H1 (cell line): ENCODE measurements around the gene KIF1C. TPM values are rescaled to one million over a fixed set of nuclear protein-coding genes. Genes with fewer than 3 reads are reported as not detected.

ENCODE experiments used
- CTCF ChIA-PET: fragments of 300-600 bp; sonication (Branson Sonifier 250); formaldehyde crosslinking; loops from one replicate; lab custom pipeline; 2021; ENCODE audit not compliant: partially characterized antibody; lab: Charles Lee
- POLR2A ChIA-PET: fragments of 300-600 bp; sonication (Branson Sonifier 250); formaldehyde crosslinking; loops from one replicate; lab custom pipeline; 2021; ENCODE audit warnings: inconsistent platforms; ENCODE audit not compliant: partially characterized antibody; lab: Charles Lee
- DNase-seq, 2 experiments: peaks; one replicate each; pipeline versions ENCODE4 v3.0.0 to v3.0.0-alpha.2; 2010 to 2022; ENCODE audit warnings: low spot score in 2 of 2, low read depth in 1 of 2, mixed read lengths in 1 of 2
- FAIRE-seq: peaks from 2 replicates; lab custom pipeline; 2011; peaks lifted over from hg19 to GRCh38; lab: Jason Lieb, UNC
- H2AFZ ChIP-seq: 2 replicates; pipeline ENCODE4 v1.8.1; 2012; ENCODE audit warnings: low read length, inconsistent platforms
- H2AK5ac ChIP-seq: 2 replicates; pipeline ENCODE4 v1.6.1; 2013; ENCODE audit warnings: low read depth, low read length
- H2BK120ac ChIP-seq: replicated peaks from 2 replicates; pipeline ENCODE3; 2013; ENCODE audit warnings: low read depth, low read length, inconsistent platforms
- H2BK12ac ChIP-seq: 2 replicates; pipeline ENCODE4 v1.6.1; 2013; ENCODE audit warnings: low read depth, low read length
- H2BK15ac ChIP-seq: 2 replicates; pipeline ENCODE4 v1.6.1; 2013; ENCODE audit warnings: low read length
- H2BK20ac ChIP-seq: 2 replicates; pipeline ENCODE4 v1.6.1; 2013; ENCODE audit warnings: low read length
- H2BK5ac ChIP-seq: 2 replicates; pipeline ENCODE4 v1.6.1; 2013; ENCODE audit warnings: low read depth, low read length
- H3K14ac ChIP-seq: 2 replicates; pipeline ENCODE4 v1.6.1; 2013; ENCODE audit warnings: inconsistent platforms; ENCODE audit not compliant: insufficient read length
- H3K18ac ChIP-seq: 2 replicates; pipeline ENCODE4 v1.6.1; 2013; ENCODE audit warnings: low read length; ENCODE audit errors: extremely low read depth
- H3K23ac ChIP-seq: 2 replicates; pipeline ENCODE4 v1.6.1; 2013; ENCODE audit warnings: inconsistent platforms; ENCODE audit not compliant: insufficient read length
- H3K23me2 ChIP-seq: 2 replicates; pipeline ENCODE4 v1.6.1; 2013; ENCODE audit warnings: low read depth, low read length
- H3K27ac ChIP-seq: 2 replicates; pipeline ENCODE4 v1.6.1; 2011; ENCODE audit warnings: low read depth, low read length, inconsistent platforms
- H3K27me3 ChIP-seq, 4 experiments: replicated peaks in 1 of 4; 1 replicate in 1 of 4; 2 replicates in 3 of 4; pipeline versions ENCODE4 v1.6.1 to v1.8.1; 2011 to 2013; ENCODE audit warnings: low read length in 3 of 4, mild to moderate bottlenecking in 3 of 4, inconsistent platforms in 2 of 4, mixed read lengths in 2 of 4, moderate library complexity in 1 of 4; ENCODE audit not compliant: control insufficient read depth in 3 of 4, insufficient read depth in 3 of 4; ENCODE audit errors: extremely low read depth in 1 of 4
- H3K36me3 ChIP-seq, 4 experiments: 2 replicates each; pipeline versions ENCODE4 v1.6.1 to v1.8.1; 2011 to 2013; ENCODE audit warnings: mild to moderate bottlenecking in 4 of 4, low read length in 3 of 4, moderate library complexity in 2 of 4, control low read depth in 1 of 4, inconsistent platforms in 1 of 4; ENCODE audit not compliant: insufficient read depth in 4 of 4, control insufficient read depth in 2 of 4
- H3K4ac ChIP-seq: replicated peaks from 2 replicates; pipeline ENCODE3; 2013; ENCODE audit warnings: low read length, low read depth, mixed read lengths, inconsistent platforms; ENCODE audit not compliant: insufficient read length
- H3K4me1 ChIP-seq, 4 experiments: replicated peaks in 1 of 4; 1 replicate in 1 of 4; 2 replicates in 3 of 4; pipeline versions ENCODE4 v1.6.1 to v1.8.1; 2011 to 2013; ENCODE audit warnings: low read length in 3 of 4, inconsistent platforms in 2 of 4, mixed read lengths in 1 of 4; ENCODE audit not compliant: insufficient read depth in 4 of 4, control insufficient read depth in 3 of 4
- H3K4me2 ChIP-seq, 2 experiments: 2 replicates each; pipeline versions ENCODE4 v1.6.1 to v1.8.1; 2011 to 2013; ENCODE audit warnings: low read depth in 2 of 2, low read length in 2 of 2, control low read depth in 1 of 2, inconsistent platforms in 1 of 2, mild to moderate bottlenecking in 1 of 2; ENCODE audit not compliant: insufficient read depth in 1 of 2
- H3K4me3 ChIP-seq, 4 experiments: fragments of 200-600, 300-600 bp in 1 of 4; sonication (generic), shearing (Covaris generic), sonication (Bioruptor Twin) in 1 of 4; 2 replicates each; pipeline versions ENCODE4 v1.5.1 to v1.8.1; 2011 to 2016; ENCODE audit warnings: low read length in 4 of 4, low read depth in 3 of 4, control low read depth in 2 of 4, inconsistent platforms in 2 of 4, mild to moderate bottlenecking in 2 of 4, mixed read lengths in 1 of 4, moderate library complexity in 1 of 4; ENCODE audit not compliant: insufficient read depth in 2 of 4; ENCODE audit errors: extremely low read depth in 1 of 4
- H3K56ac ChIP-seq: replicated peaks from 2 replicates; pipeline ENCODE3; 2013; ENCODE audit warnings: low read depth, mild to moderate bottlenecking, mixed read lengths, low read length, inconsistent platforms; ENCODE audit not compliant: insufficient read length
- H3K79me1 ChIP-seq: 2 replicates; pipeline ENCODE4 v1.6.1; 2013; ENCODE audit warnings: low read depth, low read length, control low read depth
- H3K79me2 ChIP-seq, 2 experiments: 2 replicates each; pipeline versions ENCODE4 v1.6.1 to v1.8.1; 2012 to 2013; ENCODE audit warnings: low read length in 2 of 2, mild to moderate bottlenecking in 2 of 2, inconsistent platforms in 1 of 2; ENCODE audit not compliant: insufficient read depth in 2 of 2, control insufficient read depth in 1 of 2
- H3K9ac ChIP-seq, 4 experiments: replicated peaks in 1 of 4; 1 replicate in 1 of 4; 2 replicates in 3 of 4; pipeline versions ENCODE4 v1.6.1 to v1.8.1; 2011 to 2013; ENCODE audit warnings: low read depth in 3 of 4, low read length in 3 of 4, control low read depth in 2 of 4, mild to moderate bottlenecking in 2 of 4, moderate library complexity in 2 of 4, inconsistent platforms in 1 of 4; ENCODE audit errors: extremely low read depth in 1 of 4
- H3K9me3 ChIP-seq, 2 experiments: 2 replicates each; pipeline versions ENCODE4 v1.6.1 to v1.8.1; 2012 to 2013; ENCODE audit warnings: mild to moderate bottlenecking in 2 of 2, moderate library complexity in 2 of 2, control low read depth in 1 of 2, inconsistent platforms in 1 of 2, low read depth in 1 of 2, low read length in 1 of 2, mixed read lengths in 1 of 2; ENCODE audit not compliant: insufficient read depth in 2 of 2
- H4K20me1 ChIP-seq, 2 experiments: replicated peaks in 1 of 2; 2 replicates each; pipeline versions ENCODE3 to v1.8.1; 2011 to 2013; ENCODE audit warnings: inconsistent platforms in 2 of 2, low read length in 2 of 2, mild to moderate bottlenecking in 1 of 2; ENCODE audit not compliant: insufficient read depth in 2 of 2, control insufficient read depth in 1 of 2
- H4K5ac ChIP-seq: 2 replicates; pipeline ENCODE4 v1.6.1; 2013; ENCODE audit warnings: low read length, low read depth, mixed read lengths, inconsistent platforms; ENCODE audit not compliant: insufficient read length
- H4K8ac ChIP-seq: 2 replicates; pipeline ENCODE4 v1.8.0; 2013; ENCODE audit warnings: mild to moderate bottlenecking, moderate library complexity, low read length, inconsistent platforms; ENCODE audit not compliant: insufficient read depth; ENCODE audit errors: extremely low read depth
- H4K91ac ChIP-seq: replicated peaks from 2 replicates; pipeline ENCODE3; 2013; ENCODE audit warnings: low read length, mixed read lengths, inconsistent platforms; ENCODE audit not compliant: insufficient read length
- BACH1 ChIP-seq: IDR thresholded peaks from 2 replicates; pipeline ENCODE4 v1.6.1; 2012; ENCODE audit warnings: low read length, improper control_type of control experiment
- CBX5 ChIP-seq: fragments of 300-800, 300-1000 bp; sonication (generic); IDR thresholded peaks from 2 replicates; pipeline ENCODE4 v1.7.1; 2016; ENCODE audit warnings: antibody characterized with exemption, low read length, low read depth
- CBX8 ChIP-seq: fragments of 300-800, 300-1000 bp; sonication (generic); IDR thresholded peaks from 2 replicates; pipeline ENCODE4 v1.7.1; 2016; ENCODE audit warnings: low read depth, low read length, borderline replicate concordance
- EGR1 ChIP-seq: IDR thresholded peaks from 2 replicates; pipeline ENCODE4 v1.6.1; 2011; ENCODE audit warnings: low read depth, low read length, borderline replicate concordance
- GABPA ChIP-seq: IDR thresholded peaks from 2 replicates; pipeline ENCODE4 v1.6.1; 2011; ENCODE audit warnings: mild to moderate bottlenecking, low read length, moderate library complexity, borderline replicate concordance; ENCODE audit not compliant: insufficient read depth
- POU5F1 ChIP-seq: IDR thresholded peaks from 2 replicates; pipeline ENCODE4 v1.6.1; 2011; ENCODE audit warnings: low read depth, mild to moderate bottlenecking, low read length, moderate library complexity
- SIN3A ChIP-seq, 2 experiments: IDR thresholded peaks in 1 of 2; conservative IDR thresholded peaks in 1 of 2; 2 replicates each; pipeline ENCODE4 v1.6.1; 2011 to 2012; ENCODE audit warnings: low read length in 2 of 2, improper control_type of control experiment in 1 of 2, low read depth in 1 of 2, mild to moderate bottlenecking in 1 of 2
- SP1 ChIP-seq: IDR thresholded peaks from 2 replicates; pipeline ENCODE4 v1.6.1; 2011; ENCODE audit warnings: low read depth, low read length
- YY1 ChIP-seq: IDR thresholded peaks from 2 replicates; pipeline ENCODE4 v1.6.1; 2011; ENCODE audit warnings: low read depth, mild to moderate bottlenecking, low read length
- WGBS, 2 experiments: shearing (Covaris generic) in 1 of 2; methylation state at CpG; one replicate each; pipeline versions ENCODE4 v1.1.6 to v1.1.7; 2013 to 2015; ENCODE audit warnings: low lambda C conversion rate in 2 of 2, mixed read lengths in 2 of 2, inconsistent platforms in 1 of 2, low coverage in 1 of 2, missing lambda C conversion rate in 1 of 2; ENCODE audit not compliant: insufficient replicate concordance in 2 of 2, insufficient coverage in 1 of 2, insufficient read length in 1 of 2; ENCODE audit errors: extremely low coverage in 1 of 2, missing lambda C conversion rate in 1 of 2; 5-methylcytosine and 5-hydroxymethylcytosine counted together
- polyA plus RNA-seq, 7 experiments: library from polyadenylated mRNA; depleted of rRNA in 3 of 7; stranded (reverse) in 5 of 7; unstranded in 2 of 7; fragments of >200 nt in 5 of 7; fragments of 200-250 nt in 2 of 7; gene quantifications; 1 replicate in 5 of 7; 2 replicates in 1 of 7; 4 replicates in 1 of 7; pipeline versions ENCODE4 v1.2.1 to v1.2.3, GENCODE V29; 2011 to 2013; ENCODE audit warnings: missing spikeins in 2 of 7, mixed read lengths in 2 of 7
- total RNA-seq: library from RNA; stranded (reverse); fragmentation: NEBNext Ultra II Directional; extraction: Animal tissue kit (Norgen Biotek cat#: 25700); gene quantifications from 2 replicates; pipeline ENCODE4 v1.2.1, GENCODE V29; 2021
- TF ChIP-seq, protein P1 (sequence below): IDR thresholded peaks from 2 replicates; pipeline ENCODE4 v1.6.1; 2011; ENCODE audit warnings: low read length, improper control_type of control experiment

The KIF1C gene
- total and polyA plus RNA-seq, 2 of the 8 experiments (the other 6 are each of a cell fraction or from before 2014, with no cell fraction given): 14.3 to 114 TPM

DNA sequence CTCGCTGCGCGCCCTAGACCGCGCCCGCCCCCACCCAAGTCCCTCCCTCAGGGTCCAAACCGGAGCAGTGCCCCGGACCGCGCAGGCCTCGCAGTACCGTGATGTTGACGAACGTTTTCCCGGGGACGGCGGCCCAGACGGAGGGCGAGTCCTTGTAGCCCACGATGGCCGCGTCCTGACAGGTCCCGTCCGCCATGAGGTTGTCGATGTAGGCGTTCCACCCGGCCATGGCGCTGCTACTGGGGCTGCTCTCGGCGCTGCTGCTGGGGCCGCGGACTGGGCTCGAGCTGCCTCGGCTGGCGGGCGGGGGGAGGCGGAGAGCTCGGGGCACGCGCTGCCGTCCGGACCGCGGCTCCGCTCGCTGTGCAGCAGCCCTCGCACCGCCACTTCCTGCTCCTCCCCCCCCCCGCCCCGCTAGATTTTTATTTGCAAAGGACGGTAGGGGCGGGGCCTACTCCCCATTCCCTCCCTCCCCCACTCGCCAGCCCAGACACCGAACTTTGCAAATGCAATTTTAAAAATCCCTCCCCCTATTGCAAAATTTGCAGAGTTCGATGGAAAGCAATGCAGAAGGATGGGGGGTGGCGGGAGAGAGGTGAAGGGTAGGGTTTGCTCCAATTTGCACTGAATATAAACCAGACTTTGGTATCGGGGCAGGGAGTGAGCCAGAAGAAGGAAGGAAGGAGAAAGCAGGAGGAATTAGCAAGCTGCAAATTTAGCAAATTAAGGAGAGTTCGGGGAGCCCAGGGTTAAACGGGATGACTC is 49.4 kb upstream of the KIF1C start, which contains the start of gene PFN1:
Gene PFN1, minus strand, starts transcription at position 365 of the 765 bp plus-strand sequence. Its CDS starts 136 bp downstream, at position 229.
- H3K56ac ChIP-seq: peak within 1 kb of the TSS; percentile 98
- H2AFZ ChIP-seq: no peak within 1 kb of the TSS
- peak within 1 kb of the TSS; percentile 51 for H2BK120ac ChIP-seq
- H2BK15ac ChIP-seq: peak within 1 kb of the TSS; percentile 81; the same call in 1 of the 2 replicates
- H3K4me3 ChIP-seq: peak within 1 kb of the TSS; percentile 87 to 99 (median 96)
- H3K23ac ChIP-seq: no peak within 1 kb of the TSS
- H4K20me1 ChIP-seq: peaks cover 16 to 19% of the 10 kb centered on the region in 2 experiments
- FAIRE-seq (no peak), DNase-seq (peak in 1 of 2 experiments; percentile 74)
- peak within 1 kb of the TSS; percentile 97 for H4K5ac ChIP-seq
- CTCF ChIA-PET: interaction anchor here (0.7 to 2.1 kb wide), 3 partner anchors 8 to 19 kb away, joined by 3 to 5 read pairs (median 3); partner anchors contain the start of genes RNF167 and SLC25A11
- H2BK5ac ChIP-seq: peak within 1 kb of the TSS; percentile 98
- peak within 1 kb of the TSS; percentile 53; the same call in 1 of the 2 replicates for H2AK5ac ChIP-seq
- peak within 1 kb of the TSS; percentile 96 for H3K4ac ChIP-seq
- H3K9me3 ChIP-seq: no peaks in the 10 kb centered on the region
- no peaks in the 10 kb centered on the region for H3K27me3 ChIP-seq
- 0 out of 2 replicates have a peak, but pooled peaks cover 2% of the 10 kb centered on the region for H3K79me1 ChIP-seq
- peak within 1 kb of the TSS; percentile 87; the same call in 1 of the 2 replicates for H2BK12ac ChIP-seq
- peaks cover 18% of the 10 kb centered on the region for H3K23me2 ChIP-seq
- H3K4me2 ChIP-seq: peak within 1 kb of the TSS; percentile 87 to 95
- peak within 1 kb of the TSS; percentile 99 for H3K18ac ChIP-seq
- POLR2A ChIA-PET: interaction anchor here (0.6 to 32.4 kb wide), 21 partner anchors 1 to 338 kb away, joined by 3 to 987 read pairs (median 7); partner anchors contain the start of genes C17orf107, CAMTA2, ENO3 and GP1BA
- no peak within 1 kb of the TSS for H3K14ac ChIP-seq
- H3K27ac ChIP-seq: peak within 1 kb of the TSS; percentile 94
- peaks cover 4 to 17% (median 10%) of the 10 kb centered on the region in 4 experiments for H3K4me1 ChIP-seq
- H4K8ac ChIP-seq: peak within 1 kb of the TSS; percentile 96
- peaks cover 2 to 30% (median 22%) of the 10 kb centered on the region in 4 experiments for H3K36me3 ChIP-seq
- peaks cover 8 to 39% of the 10 kb centered on the region in 2 experiments for H3K79me2 ChIP-seq
- H2BK20ac ChIP-seq: 0 out of 2 replicates have a peak within 1 kb of the TSS, but pooled peaks have one; percentile 48
- H3K9ac ChIP-seq: peak within 1 kb of the TSS; percentile 91 to 99 (median 95)
- H4K91ac ChIP-seq: peak within 1 kb of the TSS; percentile 99
- 0% methylated on average over 21 of the region's 59 CpGs; no CpG with 5 or more reads in 1 of the 2 experiments for WGBS, 2 experiments
- TF ChIP-seq SIN3A (conservative IDR thresholded peaks at IDR 0.05 in 1 of 2, IDR thresholded peaks at IDR 0.05 in 1 of 2; ENCODE audit: low read depth in 1 of 2, low read length in 2 of 2) (peak; percentile 56 to 83; a peak in 2 of 4 replicates), POU5F1 (no peak), YY1 (no peak), CBX5 (no peak), BACH1 (no peak), EGR1 (no peak), GABPA (no peak), CBX8 (no peak), SP1 (peak; percentile 15; the same call in 1 of the 2 replicates)
- TF ChIP-seq, protein P1, sequence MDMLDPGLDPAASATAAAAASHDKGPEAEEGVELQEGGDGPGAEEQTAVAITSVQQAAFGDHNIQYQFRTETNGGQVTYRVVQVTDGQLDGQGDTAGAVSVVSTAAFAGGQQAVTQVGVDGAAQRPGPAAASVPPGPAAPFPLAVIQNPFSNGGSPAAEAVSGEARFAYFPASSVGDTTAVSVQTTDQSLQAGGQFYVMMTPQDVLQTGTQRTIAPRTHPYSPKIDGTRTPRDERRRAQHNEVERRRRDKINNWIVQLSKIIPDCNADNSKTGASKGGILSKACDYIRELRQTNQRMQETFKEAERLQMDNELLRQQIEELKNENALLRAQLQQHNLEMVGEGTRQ: no peak
